Stimulated activated CD4-positive, alpha-beta T cell treated with anti-CD3 and anti-CD28 coated beads, Interleukin-2, amount 100 ng/mL, for 4 hours (primary cell): ENCODE results near the gene ARHGDIG.
"Not testable (repeated sequence)": the region's sequence is repeated elsewhere in the genome, so short reads cannot be mapped to it uniquely, and the experiment has no call there.

Source experiments
- DNase-seq: peaks from one replicate; pipeline ENCODE4 v3.0.0-alpha.2; 2020; ENCODE audit warnings: low read depth

Gene ARHGDIG

GRCh38 chr16:263944-264343 lies 16.4 kb upstream of the ARHGDIG start:
- no peak for DNase-seq

GRCh38 chr16:264440-264951 lies 15.9 kb upstream of the ARHGDIG start:
- no peak for DNase-seq

GRCh38 chr16:265002-265529 lies 15.3 kb upstream of the ARHGDIG start:
- no peak for DNase-seq

- DNase-seq: no peak
Measured at GRCh38 chr16:265711-266110, 14.7 kb upstream of the ARHGDIG start.

- DNase-seq: no peak
Measured at GRCh38 chr16:266258-267164, 13.9 kb upstream of the ARHGDIG start.

- not testable (repeated sequence) for DNase-seq
Measured at GRCh38 chr16:267562-267961, 12.8 kb upstream of the ARHGDIG start.

- DNase-seq: no peak
Measured at GRCh38 chr16:268141-269053, 12.0 kb upstream of the ARHGDIG start.

- DNase-seq: no peak
Measured at GRCh38 chr16:269061-269796, 11.2 kb upstream of the ARHGDIG start.

GRCh38 chr16:270381-271255 lies 9.8 kb upstream of the ARHGDIG start:
- DNase-seq: no peak

- DNase-seq: no peak
Measured at GRCh38 chr16:272633-273546, 7.5 kb upstream of the ARHGDIG start.

GRCh38 chr16:273547-274421 lies 6.6 kb upstream of the ARHGDIG start:
- no peak for DNase-seq

- no peak for DNase-seq
Measured at GRCh38 chr16:275041-275641, 5.2 kb upstream of the ARHGDIG start.

GRCh38 chr16:275786-276232 lies 4.6 kb upstream of the ARHGDIG start, which contains the start of gene RGS11:
Gene RGS11, minus strand, starts transcription at chr16:275944. Its CDS starts 33 bp downstream, at chr16:275911.
- no peak for DNase-seq

- no peak for DNase-seq
Measured at GRCh38 chr16:276426-277077, 3.8 kb upstream of the ARHGDIG start.

GRCh38 chr16:278863-279366 lies 1.5 kb upstream of the ARHGDIG start:
- no peak for DNase-seq

- DNase-seq: no peak
Measured at GRCh38 chr16:279531-279930, 860 bp upstream of the ARHGDIG start.

- no peak for DNase-seq
Measured at GRCh38 chr16:280005-280460, 358 bp upstream of the ARHGDIG start.
